ENCODE results near the gene PCBD2.

- no peak for TF ChIP-seq POLR2A (IDR thresholded peaks at IDR 0.05; ENCODE audit: extremely low read depth, insufficient read length)
- TF ChIP-seq, protein P1, sequence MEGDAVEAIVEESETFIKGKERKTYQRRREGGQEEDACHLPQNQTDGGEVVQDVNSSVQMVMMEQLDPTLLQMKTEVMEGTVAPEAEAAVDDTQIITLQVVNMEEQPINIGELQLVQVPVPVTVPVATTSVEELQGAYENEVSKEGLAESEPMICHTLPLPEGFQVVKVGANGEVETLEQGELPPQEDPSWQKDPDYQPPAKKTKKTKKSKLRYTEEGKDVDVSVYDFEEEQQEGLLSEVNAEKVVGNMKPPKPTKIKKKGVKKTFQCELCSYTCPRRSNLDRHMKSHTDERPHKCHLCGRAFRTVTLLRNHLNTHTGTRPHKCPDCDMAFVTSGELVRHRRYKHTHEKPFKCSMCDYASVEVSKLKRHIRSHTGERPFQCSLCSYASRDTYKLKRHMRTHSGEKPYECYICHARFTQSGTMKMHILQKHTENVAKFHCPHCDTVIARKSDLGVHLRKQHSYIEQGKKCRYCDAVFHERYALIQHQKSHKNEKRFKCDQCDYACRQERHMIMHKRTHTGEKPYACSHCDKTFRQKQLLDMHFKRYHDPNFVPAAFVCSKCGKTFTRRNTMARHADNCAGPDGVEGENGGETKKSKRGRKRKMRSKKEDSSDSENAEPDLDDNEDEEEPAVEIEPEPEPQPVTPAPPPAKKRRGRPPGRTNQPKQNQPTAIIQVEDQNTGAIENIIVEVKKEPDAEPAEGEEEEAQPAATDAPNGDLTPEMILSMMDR (IDR thresholded peaks at IDR 0.05; ENCODE audit: low read depth, low read length): no peak
- TF ChIP-seq, protein P2, sequence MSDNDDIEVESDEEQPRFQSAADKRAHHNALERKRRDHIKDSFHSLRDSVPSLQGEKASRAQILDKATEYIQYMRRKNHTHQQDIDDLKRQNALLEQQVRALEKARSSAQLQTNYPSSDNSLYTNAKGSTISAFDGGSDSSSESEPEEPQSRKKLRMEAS (IDR thresholded peaks at IDR 0.05; ENCODE audit: low read depth, low read length): no peak
Observed at GRCh38 chr5:134874831-134875655, 29.9 kb upstream of the PCBD2 start.

Data from NB4 (cell line).